ENCODE results near the gene CES2.
"Not testable (repeated sequence)": the region's sequence is repeated elsewhere in the genome, so short reads cannot be mapped to it uniquely, and the experiment has no call there.

The CES2 gene

DNA sequence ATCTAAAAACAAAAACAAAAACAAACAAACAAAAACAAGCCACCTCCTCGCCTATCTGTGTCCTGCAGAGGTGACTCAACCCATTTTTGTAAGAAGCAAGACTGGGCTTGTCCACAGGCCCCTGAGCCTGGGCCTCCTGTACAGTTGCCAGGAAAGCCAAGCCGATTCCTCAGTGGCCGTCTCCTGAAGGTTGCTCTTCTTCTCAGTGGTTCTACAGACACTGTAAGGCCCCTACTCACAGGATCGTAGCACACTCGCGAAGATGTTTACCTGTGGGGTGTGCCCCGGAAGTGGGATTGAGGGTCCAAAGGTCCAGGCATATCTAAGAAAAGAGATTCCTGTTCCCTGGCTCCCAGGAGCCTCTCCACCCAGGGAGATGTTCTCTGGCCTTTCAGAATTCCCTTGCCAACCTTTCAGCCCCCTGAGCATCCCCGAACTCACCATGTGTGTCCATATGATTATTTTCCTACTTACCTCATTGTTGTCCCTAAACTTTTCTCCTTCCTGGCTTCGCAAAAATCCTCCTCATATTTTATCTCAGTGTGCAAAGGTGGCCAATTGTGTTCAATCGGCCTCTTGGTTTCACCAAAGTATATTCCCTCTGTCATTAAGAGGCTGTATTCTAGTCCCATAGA, 18.3 kb downstream of the CES2 start:
- DNase-seq (ENCODE audit: low spot score): no peak

DNA sequence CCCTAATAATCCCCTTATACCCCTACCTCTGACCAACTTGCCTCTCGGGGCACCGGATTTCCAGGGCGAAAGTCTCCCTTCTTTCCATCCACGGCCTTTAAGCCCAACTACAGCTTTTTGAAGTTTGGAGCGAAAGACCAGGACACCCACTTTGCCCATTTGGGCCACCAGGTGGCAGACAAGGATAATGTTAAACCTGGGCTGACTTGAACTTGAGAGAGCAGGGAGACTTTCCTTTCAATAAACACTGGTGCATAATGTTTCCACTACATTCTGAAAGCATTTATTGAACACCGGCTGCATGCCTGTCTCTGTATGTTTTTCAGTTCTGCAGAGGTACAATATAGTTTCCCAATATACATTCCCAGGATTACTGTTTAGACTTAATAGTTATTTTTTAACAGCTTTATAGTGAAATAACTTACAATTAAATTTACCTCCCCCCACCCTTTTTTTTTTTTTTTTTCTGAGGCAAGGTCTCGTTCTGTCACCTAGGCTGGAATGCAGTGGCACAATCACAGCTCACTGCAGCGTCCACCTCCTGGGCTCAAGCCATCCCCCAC, 18.9 kb downstream of the CES2 start:
- peak; percentile 81 for DNase-seq (ENCODE audit: low spot score)

DNA sequence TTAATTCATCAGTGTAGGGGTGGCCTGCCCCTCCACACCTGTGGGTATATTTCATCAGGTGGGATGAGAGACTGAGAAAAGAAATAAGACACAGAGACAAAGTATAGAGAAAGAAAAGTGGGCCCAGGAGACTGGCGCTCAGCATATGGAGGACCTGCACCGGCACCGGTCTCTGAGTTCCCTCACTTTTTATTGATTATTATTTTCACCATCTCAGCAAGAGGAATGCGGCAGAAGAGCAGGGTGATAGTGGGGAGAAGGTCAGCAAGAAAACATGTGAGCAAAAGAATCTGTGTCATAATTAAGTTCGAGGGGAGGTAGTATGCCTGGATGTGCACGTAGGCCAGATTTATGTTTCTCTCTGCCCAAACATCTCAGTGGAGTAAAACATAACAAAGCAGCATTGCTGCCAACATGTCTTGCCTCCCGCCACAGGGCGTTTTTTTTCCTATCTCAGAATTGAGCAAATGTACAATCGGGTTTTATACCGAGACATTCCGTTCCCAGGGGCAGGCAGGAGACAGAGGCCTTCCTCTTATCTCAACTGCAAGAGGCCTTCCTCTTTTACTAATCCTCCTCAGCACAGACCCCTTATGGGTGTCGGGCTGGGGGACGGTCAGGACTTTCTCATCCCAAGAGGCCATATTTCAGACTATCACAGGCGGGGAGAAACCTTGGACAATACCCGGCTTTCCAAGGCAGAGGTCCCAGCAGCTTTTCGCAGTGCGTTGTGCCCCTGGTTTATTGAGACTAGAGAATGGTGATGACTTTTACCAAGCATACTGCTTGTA, 20.2 kb downstream of the CES2 start:
- DNase-seq (ENCODE audit: low spot score): not testable (repeated sequence)

DNA sequence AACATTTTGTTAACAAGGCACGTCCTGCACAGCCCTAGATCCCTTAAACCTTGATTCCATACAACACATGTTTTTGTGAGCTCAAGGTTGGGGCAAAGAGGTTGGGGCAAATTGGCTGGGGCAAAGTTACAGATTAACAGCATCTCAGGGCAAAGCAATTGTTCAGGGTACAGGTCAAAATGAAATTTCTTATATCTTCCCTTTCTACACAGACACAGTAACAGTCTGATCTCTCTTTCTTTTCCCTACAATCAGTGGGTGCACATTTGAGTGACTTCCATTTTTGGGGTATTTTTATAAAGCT, 20.8 kb downstream of the CES2 start:
- DNase-seq (ENCODE audit: low spot score): not testable (repeated sequence)

DNA sequence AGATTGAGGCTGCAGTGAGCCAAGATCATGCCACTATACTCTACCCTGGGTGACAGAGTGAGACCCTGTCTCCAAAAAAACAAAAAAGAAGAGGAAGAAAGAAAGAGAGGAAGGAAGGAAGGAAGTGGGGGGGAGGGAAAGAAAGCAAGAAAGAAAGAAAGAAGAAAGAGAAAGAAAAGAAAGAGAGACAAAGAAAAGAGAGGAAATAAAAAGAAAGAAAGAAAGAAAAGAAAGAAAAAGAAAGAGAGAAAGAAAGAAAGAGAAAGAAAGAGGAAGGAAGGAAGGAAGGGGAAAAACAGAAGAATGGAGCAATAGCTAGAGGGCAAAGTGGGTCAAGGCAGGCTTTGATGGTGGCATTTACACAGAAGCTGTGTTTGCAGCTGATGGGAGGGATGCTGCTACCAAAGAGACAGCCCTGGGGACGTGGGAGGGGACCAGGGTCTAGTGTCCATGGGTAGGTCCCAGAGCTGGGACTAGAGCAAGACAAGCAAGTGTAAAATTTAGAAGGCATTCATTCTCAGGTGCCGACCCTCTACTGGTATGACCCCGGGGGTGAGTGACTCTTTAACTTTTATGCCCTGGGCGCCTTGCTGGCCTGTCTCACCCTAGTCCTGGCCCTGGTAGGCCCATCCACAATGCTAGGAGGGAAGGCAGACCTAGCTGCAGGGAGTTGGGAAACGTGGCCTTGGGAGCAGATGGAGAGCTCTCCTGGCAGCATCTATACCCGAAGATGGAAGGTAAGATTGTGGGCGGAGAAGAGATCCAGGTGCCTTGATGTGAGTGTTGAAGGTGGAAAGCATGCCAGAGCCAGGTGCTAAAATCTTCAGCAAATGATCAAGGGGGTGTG, 23.8 kb downstream of the CES2 start:
- no peak for DNase-seq (ENCODE audit: low spot score)

DNA sequence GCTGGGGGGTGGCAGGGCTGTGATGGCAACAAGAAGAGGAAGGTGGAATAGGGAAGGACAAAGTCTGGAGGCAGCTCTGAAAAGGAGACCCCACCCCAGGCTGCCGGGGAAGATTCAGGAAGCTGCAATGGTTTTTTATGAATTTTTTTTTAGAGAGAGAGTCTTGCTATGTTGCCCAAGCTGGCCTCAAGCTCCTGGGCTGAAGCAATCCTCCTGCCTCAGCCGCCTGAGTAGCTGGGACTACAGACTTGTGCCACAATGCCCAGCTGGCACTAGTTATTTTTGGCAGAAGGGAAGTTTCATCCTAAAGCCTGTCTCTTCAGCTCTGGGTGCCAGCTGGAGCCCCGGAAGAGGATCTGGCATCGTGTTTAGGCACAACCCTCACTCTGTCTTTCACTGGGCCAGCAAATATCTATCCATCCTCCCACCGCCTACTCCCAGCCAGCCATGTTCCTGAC, 24.4 kb downstream of the CES2 start:
- no peak for DNase-seq (ENCODE audit: low spot score)

DNA sequence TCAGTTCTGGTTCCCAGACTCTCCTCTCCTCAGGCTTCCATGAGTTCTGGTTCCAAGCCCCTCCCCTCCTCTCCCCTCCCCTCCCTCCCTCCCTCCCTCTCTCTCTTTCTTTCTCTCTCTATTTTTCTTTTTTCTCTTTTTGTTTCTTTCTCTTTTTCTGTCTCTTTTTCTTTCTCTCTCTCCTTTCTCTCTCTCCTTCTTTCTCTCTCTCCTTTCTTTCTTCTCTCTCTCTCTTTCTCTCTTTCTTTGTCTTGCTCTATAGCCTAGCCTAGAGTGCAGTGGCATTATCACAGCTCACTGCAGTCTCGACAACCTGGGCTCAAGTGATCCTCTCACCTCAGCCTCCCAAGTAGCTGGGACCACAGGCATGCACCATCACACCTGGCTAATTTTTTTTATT, 25.0 kb downstream of the CES2 start:
- no peak for DNase-seq (ENCODE audit: low spot score)

DNA sequence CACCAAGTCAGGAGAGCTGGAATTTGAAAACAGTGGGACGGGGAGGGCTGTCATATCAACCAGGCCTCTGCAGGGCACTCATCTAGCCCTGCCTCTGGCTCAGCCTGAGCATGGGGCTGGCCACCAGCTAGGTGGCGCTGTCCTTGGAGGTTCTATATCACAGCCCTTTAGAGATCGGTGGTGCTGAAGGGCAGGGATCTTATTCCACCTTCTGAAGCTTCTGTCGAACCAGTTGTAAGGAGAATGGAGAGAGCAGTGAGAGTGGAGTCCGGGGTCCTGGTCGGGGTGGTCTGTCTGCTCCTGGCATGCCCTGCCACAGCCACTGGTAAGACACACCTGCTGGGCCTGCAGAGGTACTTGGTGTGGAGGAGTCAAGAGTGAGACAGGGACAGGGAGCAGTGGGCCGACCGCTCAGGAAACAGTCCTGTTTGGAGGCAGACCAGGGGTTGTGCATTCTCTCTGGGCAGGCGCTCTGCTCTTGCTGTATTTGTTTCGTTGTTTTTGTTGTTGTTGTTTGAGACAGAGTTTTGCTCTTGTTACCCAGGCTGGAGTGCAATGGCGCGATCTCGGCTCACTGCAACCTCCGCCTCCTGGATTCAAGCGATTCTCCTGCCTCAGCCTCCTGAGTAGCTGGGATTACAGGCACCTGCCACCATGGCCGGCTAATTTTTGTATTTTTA, 25.9 kb downstream of the CES2 start, which contains the start of gene CES3:
TSS of gene CES3 (plus strand) at position 202 of the 680 bp plus-strand sequence. CDS start at position 244, 42 bp downstream.
- peak; percentile 77 for DNase-seq (ENCODE audit: low spot score)

DNA sequence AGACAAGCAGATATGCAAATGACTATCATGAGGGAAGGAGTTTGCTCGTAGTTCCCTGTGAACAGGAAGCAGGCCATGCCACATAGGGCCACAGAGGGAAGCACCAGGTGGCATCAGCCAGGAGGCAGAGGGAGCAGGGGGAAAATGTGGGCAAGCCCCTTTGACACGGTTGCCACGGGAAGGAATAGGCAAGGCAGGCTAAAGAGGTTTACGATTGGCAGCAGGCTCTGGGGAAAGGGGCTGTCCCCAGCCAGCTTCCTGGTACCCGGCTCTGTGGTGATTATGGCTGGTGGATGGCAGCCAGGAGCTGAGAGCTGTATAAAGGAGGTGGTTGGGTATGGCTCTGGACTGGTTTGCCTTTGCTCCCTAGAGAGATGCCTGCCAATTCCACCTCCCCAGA, 26.6 kb downstream of the CES2 start:
- no peak for DNase-seq (ENCODE audit: low spot score)

DNA sequence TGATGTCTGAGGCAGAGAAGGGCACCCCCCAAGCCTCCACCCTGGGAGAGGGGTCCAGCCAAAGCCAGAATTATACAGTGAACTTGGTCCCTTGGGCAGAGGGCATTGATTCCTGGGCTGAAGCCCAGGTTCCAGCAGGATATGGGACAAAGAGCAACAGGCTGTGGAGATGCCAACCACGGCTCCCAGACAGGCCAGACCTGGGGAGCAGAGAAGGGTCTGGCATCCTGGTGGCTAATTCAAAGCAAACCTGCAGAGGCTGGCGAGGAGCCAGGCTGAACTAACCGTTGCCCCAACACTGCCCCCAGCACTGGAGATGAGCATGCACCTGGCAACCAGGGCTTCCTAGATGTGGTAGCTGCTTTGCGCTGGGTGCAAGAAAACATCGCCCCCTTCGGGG, 28.7 kb downstream of the CES2 start:
- no peak for DNase-seq (ENCODE audit: low spot score)

DNA sequence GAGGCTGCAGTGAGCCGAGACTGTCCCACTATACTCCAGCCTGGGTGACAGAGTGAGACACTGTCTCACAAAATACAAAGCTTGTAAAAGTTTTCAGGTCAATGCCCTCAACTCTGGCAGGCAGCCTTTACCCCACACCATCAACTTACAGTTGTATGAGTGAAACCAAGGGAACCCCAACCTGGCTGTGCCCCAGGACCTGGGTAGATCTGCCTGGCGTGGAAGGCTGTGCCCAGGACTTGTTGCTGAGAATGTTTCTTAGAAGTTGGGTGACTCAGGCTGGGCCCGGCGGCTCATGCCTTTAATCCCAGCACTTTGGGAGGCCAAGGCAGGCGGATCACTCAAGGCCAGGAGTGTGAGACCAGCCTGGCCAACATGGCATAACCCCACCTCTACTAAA, 33.5 kb downstream of the CES2 start:
- no peak for DNase-seq (ENCODE audit: low spot score)

DNA sequence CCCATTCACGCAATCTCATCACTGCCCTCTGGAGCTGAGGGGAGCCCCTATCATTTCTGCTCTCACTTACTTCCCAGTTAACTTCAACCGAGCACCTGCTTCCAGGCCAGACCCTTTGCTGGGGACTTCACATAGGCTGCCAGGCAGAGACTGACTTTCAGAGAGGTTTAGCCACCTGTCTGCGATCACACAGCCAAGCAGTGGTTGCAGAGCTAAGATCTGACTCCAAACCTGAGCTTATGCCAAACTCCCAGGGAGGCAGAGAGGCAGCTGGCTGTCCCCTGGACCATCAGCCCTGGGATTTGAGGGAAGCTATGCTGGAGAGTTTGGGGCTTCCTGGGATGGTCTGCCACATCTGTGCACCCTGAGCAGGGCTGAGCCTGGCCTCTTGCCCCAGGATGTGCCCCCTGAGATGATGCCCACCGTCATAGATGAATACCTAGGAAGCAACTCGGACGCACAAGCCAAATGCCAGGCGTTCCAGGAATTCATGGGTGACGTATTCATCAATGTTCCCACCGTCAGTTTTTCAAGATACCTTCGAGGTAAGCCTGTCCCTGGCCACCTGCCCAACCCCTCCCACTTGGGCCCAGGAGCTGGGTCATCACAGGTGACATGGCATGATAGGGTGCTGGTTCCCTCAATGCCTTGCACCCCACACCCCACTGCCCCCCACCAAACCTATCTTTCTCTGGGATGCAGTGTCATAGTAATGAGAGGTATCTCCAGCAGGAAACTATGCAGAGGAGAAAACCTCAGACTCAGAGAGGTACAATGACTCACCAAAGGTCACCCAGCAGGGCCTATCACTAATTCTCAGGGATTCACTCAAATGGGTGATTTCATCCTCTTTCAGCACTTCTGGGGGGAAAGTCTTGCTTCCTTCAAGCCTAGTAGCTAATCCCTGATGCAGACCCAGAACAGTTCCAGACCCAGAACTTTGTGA, 35.7 kb downstream of the CES2 start:
- DNase-seq (ENCODE audit: low spot score): peak; percentile 70

DNA sequence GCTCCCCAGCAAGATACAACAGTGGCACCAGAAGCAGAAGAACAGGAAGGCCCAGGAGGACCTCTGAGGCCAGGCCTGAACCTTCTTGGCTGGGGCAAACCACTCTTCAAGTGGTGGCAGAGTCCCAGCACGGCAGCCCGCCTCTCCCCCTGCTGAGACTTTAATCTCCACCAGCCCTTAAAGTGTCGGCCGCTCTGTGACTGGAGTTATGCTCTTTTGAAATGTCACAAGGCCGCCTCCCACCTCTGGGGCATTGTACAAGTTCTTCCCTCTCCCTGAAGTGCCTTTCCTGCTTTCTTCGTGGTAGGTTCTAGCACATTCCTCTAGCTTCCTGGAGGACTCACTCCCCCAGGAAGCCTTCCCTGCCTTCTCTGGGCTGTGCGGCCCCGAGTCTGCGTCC, 37.7 kb downstream of the CES2 start:
- no peak for DNase-seq (ENCODE audit: low spot score)

DNA sequence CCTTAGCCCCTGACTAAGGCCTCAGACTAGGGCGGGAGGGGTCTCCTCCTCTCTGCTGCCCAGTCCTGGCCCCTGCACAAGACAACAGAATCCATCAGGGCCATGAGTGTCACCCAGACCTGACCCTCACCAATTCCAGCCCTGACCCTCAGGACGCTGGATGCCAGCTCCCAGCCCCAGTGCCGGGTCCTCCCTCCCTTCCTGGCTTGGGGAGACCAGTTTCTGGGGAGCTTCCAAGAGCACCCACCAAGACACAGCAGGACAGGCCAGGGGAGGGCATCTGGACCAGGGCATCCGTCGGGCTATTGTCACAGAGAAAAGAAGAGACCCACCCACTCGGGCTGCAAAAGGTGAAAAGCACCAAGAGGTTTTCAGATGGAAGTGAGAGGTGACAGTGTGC, 38.4 kb downstream of the CES2 start:
- no peak for DNase-seq (ENCODE audit: low spot score)

DNA sequence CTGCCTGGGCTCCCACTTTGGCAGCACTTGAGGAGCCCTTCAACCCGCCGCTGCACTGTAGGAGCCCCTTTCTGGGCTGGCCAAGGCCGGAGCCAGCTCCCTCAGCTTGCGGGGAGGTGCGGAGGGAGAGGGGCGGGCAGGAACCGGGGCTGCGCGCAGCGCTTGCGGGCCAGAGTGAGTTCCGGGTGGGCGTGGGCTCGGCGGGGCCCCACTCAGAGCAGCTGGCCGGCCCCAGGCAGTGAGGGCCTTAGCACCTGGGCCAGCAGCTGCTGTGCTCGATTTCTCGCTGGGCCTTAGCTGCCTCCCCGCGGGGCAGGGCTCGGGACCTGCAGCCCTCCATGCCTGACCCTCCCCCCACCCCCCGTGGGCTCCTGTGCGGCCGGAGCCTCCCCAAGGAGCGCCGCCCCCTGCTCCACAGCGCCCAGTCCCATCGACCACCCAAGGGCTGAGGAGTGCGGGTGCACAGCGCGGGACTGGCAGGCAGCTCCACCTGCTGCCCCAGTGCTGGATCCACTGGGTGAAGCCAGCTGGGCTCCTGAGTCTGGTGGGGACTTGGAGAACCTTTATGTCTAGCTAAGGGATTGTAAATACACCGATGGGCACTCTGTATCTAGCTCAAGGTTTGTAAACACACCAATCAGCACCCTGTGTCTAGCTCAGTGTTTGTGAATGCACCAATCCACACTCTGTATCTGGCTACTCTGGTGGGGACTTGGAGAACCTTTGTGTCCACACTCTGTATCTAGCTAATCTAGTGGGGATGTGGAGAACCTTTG, 39.0 kb downstream of the CES2 start:
- DNase-seq (ENCODE audit: low spot score): not testable (repeated sequence)

DNA sequence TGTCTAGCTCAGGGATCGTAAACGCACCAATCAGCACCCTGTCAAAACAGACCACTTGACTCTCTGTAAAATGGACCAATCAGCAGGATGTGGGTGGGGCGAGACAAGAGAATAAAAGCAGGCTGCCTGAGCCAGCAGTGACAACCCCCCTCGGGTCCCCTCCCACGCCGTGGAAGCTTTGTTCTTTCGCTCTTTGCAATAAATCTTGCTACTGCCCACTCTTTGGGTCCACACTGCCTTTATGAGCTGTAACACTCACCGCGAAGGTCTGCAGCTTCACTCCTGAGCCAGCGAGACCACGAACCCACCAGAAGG, 39.6 kb downstream of the CES2 start:
- DNase-seq (ENCODE audit: low spot score): not testable (repeated sequence)

DNA sequence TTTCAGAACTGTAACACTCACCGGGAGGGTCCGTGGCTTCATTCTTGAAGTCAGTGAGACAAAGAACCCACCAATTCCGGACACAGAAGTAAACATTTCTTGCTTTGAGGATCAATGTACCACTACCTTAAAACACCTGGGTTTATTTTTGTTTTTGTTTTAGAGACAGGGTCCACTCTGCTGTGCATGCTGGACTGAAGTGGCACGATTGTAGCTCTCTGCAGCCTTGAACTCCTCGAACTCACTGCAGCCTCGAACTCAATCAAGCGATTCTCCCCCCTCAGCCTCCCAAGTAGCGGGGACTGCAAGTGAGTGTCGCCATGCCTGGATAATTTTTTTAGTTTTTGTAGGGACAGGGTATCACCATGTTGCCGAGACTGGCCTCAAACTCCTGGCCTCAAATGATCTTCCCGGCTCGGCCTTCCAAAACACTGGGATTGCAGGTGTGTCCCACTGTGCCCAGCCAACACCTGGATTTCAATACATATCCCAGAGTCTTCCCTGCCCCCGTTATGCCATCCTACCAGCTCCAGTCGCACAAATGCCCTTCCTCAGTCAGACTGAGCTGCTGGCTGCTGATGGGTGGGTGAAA, 40.1 kb downstream of the CES2 start:
- no peak for DNase-seq (ENCODE audit: low spot score)

DNA sequence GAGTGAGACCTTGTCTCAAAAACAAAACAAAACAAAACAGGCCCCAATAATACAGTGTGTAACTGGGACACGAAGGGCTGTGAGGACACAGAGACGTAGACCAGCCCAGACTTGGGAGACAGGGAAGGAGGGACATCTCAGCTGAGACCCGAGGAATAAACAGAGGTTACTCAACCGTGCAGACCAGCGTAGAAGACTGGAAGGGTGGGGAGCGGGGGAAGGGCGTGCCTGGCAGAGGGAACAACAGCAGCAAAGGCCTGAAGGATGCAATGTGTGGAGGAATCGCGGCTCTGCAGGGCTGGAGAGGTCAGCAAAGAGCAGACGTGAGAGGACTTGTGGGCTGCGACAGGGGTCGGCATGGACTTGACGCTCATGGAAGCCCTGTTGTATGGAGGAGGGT, 41.4 kb downstream of the CES2 start:
- no peak for DNase-seq (ENCODE audit: low spot score)

DNA sequence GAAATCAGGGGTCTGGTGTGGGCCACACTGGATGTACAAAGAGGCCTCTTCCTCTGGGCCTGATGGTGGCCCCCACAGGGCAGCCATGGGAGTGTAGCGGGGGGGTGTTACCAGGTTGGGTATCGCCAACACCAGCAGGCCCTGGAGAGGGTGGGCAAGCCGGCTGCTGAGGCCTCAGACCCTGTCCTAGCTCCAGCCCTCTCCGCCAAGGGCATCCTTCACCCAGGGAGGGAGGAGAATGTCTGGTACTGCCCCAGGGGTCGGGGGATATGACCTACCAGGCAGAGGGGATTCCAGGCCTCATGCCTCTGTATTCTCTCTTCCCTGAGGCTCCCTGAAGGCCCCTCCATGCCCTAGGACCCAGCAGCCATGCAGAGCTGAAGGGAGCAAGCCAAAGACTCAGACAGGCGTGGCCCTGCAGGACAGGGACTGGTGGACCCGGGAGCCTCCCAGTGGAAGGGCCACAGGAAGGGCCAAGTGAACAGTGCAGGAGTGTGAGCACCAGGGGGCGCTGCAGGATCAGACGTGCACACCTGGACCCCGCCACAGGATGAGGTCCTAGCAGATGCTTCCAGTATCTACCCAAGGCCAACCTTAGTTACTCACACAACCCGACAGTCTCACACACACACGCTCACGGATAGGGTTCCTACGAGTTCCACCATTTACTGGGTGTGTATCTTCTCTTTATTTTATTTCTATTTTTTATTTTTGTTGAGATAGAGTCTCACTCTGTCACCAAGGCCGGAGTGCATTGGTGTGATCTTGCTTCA, 42.2 kb downstream of the CES2 start:
- DNase-seq (ENCODE audit: low spot score): peak; percentile 88

All from AG08396 (cell line).